NCI-H748 (cell line): ENCODE data around the gene NHSL2.
"Not testable (repeated sequence)": the region's sequence is repeated elsewhere in the genome, so short reads cannot be mapped to it uniquely, and the experiment has no call there.

Experiments used
- DNase-seq: peaks from one replicate; lab custom pipeline; 2025; ENCODE audit not compliant: unreplicated experiment; lab: John Stamatoyannopoulos, UW

NHSL2 gene

GRCh38 chrX:71922686-71923085, 12.0 kb downstream of the NHSL2 start:
- DNase-seq: no peak

GRCh38 chrX:71923516-71923915, 12.9 kb downstream of the NHSL2 start:
- no peak for DNase-seq

GRCh38 chrX:71927040-71927439, 16.4 kb downstream of the NHSL2 start:
- no peak for DNase-seq

GRCh38 chrX:71928856-71929255, 18.2 kb downstream of the NHSL2 start:
- no peak for DNase-seq

GRCh38 chrX:71930298-71930697, 19.7 kb downstream of the NHSL2 start:
- DNase-seq: no peak

- DNase-seq: no peak
Observed at GRCh38 chrX:71935476-71935875, 24.8 kb downstream of the NHSL2 start.

- no peak for DNase-seq
Observed at GRCh38 chrX:71936632-71937031, 26.0 kb downstream of the NHSL2 start.

GRCh38 chrX:71938371-71938770, 27.7 kb downstream of the NHSL2 start:
- DNase-seq: no peak

- no peak for DNase-seq
Observed at GRCh38 chrX:71941145-71941544, 30.5 kb downstream of the NHSL2 start.

GRCh38 chrX:71941776-71942175, 31.1 kb downstream of the NHSL2 start:
- DNase-seq: no peak

GRCh38 chrX:71944369-71944768, 33.7 kb downstream of the NHSL2 start:
- no peak for DNase-seq

GRCh38 chrX:71945237-71945805, 34.7 kb downstream of the NHSL2 start:
- DNase-seq: no peak

- DNase-seq: no peak
Observed at GRCh38 chrX:71949363-71949762, 38.7 kb downstream of the NHSL2 start.

- DNase-seq: no peak
Observed at GRCh38 chrX:71949844-71950445, 39.3 kb downstream of the NHSL2 start.

GRCh38 chrX:71953391-71953790, 42.7 kb downstream of the NHSL2 start:
- DNase-seq: no peak

- DNase-seq: no peak
Observed at GRCh38 chrX:71953946-71954345, 43.3 kb downstream of the NHSL2 start.

GRCh38 chrX:71954458-71954857, 43.8 kb downstream of the NHSL2 start:
- DNase-seq: no peak

GRCh38 chrX:71955530-71956120, 45.0 kb downstream of the NHSL2 start:
- DNase-seq: no peak

GRCh38 chrX:71958281-71958675, 47.6 kb downstream of the NHSL2 start:
- no peak for DNase-seq

- not testable (repeated sequence) for DNase-seq
Observed at GRCh38 chrX:71964184-71964583, 53.5 kb downstream of the NHSL2 start.

GRCh38 chrX:71974916-71975315, 64.3 kb downstream of the NHSL2 start:
- DNase-seq: no peak

GRCh38 chrX:71976753-71977152, 66.1 kb downstream of the NHSL2 start:
- no peak for DNase-seq

- no peak for DNase-seq
Observed at GRCh38 chrX:71978164-71978563, 67.5 kb downstream of the NHSL2 start.
